Inflammatory macrophage (primary cell): ENCODE data around the gene ECHDC1.
A peak's percentile ranks its signal among the peaks of the same experiment; 100 is the strongest.
"Not testable (repeated sequence)": the region's sequence is repeated elsewhere in the genome, so short reads cannot be mapped to it uniquely, and the experiment has no call there.

Experiments used
- DNase-seq, 2 donors: peaks; one replicate each; pipeline ENCODE4 v3.0.0-alpha.2; 2020 to 2022
- total RNA-seq, 18 experiments: gene quantifications; one replicate each; lab custom pipeline; 2026; ENCODE audit warnings: mixed read lengths in 6 of 18, inconsistent platforms in 2 of 18; lab: John Stamatoyannopoulos, UW

ECHDC1 gene, protein sequence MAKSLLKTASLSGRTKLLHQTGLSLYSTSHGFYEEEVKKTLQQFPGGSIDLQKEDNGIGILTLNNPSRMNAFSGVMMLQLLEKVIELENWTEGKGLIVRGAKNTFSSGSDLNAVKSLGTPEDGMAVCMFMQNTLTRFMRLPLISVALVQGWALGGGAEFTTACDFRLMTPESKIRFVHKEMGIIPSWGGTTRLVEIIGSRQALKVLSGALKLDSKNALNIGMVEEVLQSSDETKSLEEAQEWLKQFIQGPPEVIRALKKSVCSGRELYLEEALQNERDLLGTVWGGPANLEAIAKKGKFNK
- total RNA-seq = 25.4 to 104 (median 72.5) reads per million in 18 experiments

DNA sequence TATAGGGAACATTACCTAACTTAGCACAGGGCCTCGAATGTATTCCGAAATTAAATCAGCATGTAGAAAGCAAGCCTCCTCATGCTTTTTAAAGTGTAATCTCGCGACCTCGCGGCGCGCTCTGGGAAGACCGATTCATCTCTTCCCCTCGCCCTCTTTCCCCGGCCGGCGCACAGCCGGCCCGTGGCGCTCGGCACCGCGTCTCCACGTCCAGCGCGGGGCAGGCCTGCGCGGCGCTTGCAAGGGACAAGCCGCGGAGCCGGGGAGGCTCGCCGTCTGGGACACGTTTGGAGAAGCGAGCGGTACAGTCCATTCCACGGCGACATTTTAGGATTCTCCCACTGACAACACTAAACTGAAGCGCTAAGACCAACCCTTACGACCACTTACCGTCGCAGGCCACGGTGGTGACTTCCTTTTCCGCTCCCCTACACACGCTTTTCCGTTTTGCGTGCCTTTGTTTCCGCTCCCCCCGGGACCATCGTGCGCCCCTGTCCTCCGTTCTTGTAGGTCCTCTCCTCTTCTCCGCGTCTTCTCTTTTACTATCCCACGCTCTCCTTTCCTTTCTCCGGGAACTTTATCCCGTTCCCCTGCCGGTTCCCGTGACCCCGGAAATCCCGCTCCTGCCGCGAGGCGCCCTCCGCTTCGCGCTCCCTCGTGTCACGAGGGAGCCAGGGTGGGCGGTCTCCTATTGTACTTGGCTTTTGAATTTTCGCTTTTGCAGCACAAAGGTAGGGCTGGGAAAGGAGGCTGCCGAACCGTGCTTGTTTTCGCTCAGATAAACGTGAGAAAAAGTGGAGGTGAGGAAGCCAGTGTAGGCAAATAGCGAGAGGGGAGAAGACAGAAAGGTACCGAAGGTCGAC is at the start of gene ECHDC1:
Gene ECHDC1, minus strand, starts transcription at position 664 of the 863 bp plus-strand sequence. CDS start 12,581 bp downstream, outside the sequence.
- DNase-seq = peak; percentile 64 to 80

- no peak for DNase-seq
Measured at GRCh38 chr6:127392301-127392700, 48.9 kb upstream of the ECHDC1 start.

GRCh38 chr6:127391094-127391953 is 47.9 kb upstream of the ECHDC1 start:
- DNase-seq = no peak

DNA sequence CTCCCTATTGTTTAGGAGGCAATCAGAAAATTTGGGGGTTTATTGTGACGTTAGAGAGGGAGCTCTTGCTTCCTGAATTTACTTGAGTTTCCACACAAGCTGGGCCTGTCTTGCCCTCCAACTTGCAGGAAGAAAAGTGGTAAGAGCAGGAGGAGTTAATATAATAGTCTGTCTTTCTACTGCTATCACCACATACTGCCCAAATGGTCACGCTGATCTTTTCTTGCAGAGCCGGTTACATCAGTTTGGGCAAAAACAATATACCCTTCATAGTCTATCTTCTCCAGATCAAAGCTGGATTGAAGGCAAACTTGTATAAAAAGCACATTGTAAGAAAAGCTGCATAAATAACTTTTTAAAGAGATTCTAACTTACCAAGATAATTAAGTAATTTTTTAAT is 46.3 kb upstream of the ECHDC1 start:
- no peak for DNase-seq

GRCh38 chr6:127385668-127386430 is 42.4 kb upstream of the ECHDC1 start:
- DNase-seq = no peak

DNA sequence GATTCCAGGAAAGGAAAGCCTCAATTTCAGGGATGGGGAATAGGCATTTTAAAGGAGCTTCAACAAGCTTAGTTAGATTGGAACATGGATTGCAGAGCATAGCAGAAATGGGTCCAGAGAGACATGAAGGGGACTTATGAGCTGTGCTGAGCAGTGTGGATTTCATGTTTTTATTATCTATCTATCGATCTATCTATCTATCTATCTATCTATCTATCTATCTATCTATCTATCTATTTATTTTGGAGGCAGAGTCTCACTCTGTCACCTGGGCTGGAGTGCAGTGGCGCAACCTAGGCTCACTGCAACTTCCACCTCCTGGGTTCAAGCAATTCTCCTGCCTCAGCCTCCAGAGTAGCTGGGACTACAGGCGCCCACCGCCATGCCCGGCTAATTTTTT is 41.4 kb upstream of the ECHDC1 start:
- DNase-seq = not testable (repeated sequence)

GRCh38 chr6:127383988-127384387 is 40.6 kb upstream of the ECHDC1 start:
- no peak for DNase-seq

DNA sequence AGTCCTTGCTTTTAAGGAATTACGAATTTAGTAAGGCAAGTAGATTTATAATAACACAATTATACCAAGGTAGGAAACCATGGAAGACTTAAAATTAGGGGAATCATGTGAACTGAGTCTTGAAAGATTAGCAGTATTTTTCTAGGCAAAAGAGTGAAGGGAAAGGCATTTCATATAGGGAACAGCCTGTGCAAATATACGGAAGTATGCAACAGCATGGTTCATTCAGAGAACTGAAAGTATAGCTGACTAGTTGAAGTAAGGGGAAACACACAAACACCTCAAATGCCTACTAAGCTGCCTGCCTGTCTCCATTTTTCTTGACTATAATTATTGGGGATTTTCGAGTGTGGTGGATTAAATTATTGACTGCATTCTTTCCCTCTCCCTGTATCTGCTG is 39.0 kb upstream of the ECHDC1 start:
- no peak for DNase-seq

- peak; percentile 13 to 16 for DNase-seq
Measured at GRCh38 chr6:127381384-127381783, 38.0 kb upstream of the ECHDC1 start.

DNA sequence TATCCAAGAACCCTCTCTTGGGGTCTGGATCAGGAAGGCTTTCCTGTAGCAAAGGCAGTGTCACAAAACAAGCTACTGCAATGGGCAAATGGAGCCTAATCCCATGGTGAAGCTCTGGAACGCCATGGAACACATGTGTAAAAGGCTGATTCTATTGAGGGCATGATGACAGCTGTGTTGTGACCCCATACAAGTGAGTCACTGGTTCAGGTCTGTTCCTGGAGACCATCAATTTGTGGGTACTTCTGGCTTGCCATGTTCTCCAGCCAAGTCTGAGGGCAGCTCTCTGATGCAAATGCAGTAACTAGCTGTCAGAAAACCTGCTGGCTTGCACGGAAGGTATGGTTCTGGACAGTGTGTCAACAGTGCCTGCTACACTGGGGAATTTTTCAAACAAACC is 33.3 kb upstream of the ECHDC1 start:
- no peak for DNase-seq

GRCh38 chr6:127367023-127367375 is 23.6 kb upstream of the ECHDC1 start:
- DNase-seq = no peak

GRCh38 chr6:127366282-127367022 is 23.0 kb upstream of the ECHDC1 start:
- peak in 1 of 2 donors; percentile 24 for DNase-seq

DNA sequence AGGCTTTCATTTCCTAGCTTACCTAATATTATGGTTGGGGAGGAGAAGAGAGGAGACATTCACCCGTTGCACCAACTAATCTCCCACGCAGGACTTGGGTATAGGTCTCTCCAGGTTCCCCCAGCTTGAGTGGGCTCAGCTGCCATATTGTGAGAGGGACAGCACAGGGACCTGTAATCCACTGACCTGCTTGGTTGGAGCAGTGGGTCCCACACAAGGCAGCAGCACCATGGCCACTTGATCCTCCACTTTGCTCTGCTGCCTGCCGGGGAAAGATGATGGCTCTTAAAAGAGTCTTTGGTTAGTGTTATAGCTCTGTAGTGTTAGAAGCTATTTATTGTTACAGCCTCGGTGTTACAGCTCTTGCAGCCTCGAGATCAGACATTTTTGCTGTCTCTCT is 22.5 kb upstream of the ECHDC1 start:
- DNase-seq = no peak

GRCh38 chr6:127352524-127352923 is 9.1 kb upstream of the ECHDC1 start:
- peak; percentile 24 to 75 for DNase-seq

- no peak for DNase-seq
Measured at GRCh38 chr6:127349980-127350379, 6.6 kb upstream of the ECHDC1 start.

DNA sequence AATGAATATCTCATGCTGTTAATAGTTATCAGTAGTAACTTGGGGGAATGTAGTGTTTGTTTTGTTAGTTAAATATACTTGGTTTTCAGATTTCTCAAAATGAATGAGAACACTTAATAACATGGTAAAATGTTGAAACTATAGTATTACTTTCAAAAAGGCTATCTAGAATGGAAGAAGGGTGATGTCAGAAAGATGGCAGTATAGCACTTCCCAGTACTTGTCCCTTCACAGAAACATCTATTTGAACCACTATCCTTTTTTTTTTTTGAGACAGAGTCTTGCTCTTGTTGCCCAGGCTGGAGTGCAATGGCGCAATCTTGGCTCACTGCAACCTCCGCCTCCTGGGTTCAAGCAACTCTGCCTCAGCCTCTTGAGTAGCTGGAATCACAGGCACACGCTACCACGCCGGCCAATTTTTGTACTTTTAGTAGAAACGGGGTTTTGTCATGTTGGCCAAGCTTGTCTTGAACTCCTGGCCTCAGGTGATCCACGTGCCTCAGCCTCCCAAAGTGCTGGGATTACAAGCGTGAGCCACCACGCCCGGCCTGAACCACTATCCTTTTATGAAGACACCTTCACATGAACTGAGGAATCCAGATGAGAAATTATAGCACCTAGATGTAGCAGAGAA is 4.7 kb upstream of the ECHDC1 start:
- peak in 1 of 2 donors; percentile 49 for DNase-seq

- DNase-seq = peak; percentile 54 to 96
Measured at GRCh38 chr6:127347178-127347577, 3.8 kb upstream of the ECHDC1 start.

DNA sequence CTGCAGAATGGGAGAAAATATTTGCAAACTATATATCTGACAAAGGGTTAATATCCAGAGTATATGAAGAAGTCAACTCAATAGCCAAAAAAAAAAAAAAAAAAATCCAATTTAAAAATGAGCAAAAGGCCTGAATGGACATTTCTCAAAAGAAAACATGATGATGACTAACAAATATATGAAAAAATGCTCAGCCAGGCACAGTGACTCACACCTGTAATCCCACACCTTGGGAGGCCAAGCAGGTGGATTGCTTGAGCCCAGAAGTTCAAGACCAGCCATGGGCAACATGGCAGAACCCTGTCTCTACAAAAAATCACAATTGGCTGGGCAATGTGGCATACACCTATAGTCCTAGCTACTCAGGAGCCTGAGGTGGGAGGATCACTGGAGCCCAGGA is 2.1 kb upstream of the ECHDC1 start:
- DNase-seq = no peak

DNA sequence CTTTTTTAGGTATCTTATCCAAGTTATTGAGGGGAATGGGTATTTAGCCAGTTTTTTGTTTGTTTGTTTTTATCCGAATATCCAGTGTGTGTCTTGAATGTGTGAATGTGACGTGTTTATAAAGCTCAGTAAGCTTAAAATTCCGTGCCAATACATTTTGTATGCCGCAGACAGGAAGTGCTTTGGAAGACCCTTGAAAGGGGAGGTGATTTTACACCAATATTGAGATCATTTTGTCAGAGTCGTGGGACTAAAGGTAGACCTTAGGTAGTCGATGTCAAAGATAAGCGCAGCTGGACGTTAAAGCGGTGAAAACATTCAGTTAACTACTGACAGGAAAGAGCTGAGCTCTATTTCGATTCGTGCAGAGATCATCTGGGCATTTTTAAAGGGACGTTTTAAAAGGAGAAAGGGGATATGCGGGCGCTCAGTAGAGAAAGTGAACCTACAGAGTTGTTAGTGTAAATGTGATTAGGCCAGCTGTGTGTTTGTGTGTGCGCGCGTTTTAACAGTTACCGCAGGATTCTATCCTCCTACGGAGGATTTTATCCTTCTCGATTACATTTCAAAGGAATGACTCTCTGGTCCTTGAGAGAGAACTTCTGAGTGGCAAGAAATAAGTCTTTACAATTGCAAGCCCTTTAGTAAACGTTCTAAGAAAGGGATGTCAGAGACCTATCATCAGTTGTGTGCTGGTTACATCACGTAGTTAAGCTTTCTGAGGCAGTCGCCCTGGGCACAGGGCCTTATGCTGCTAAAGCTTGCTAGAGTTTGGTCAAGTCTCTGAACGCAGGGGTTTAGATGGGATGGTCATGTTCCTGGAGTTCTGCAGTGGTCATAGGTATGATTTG is 625 bp upstream of the ECHDC1 start:
- peak in 1 of 2 donors; percentile 34 for DNase-seq
